Spleen (tissue), 7 donors: ENCODE results near the gene TBC1D10A.

Experiments
- POLR2A ChIP-seq, 3 donors: fragments of 450-650 bp; IDR thresholded peaks; one replicate each; pipeline ENCODE4 v1.5.1; 2017; ENCODE audit warnings: antibody characterized with exemption in 3 of 3, mild to moderate bottlenecking in 1 of 3
- POLR2AphosphoS5 ChIP-seq, 3 donors: sonication (generic); formaldehyde crosslinking; IDR thresholded peaks; one replicate each; pipeline ENCODE4 v1.5.1; 2017; ENCODE audit warnings: antibody characterized with exemption in 3 of 3
- TF ChIP-seq, protein P1 (sequence below), 11 experiments: fragments of 200-600 bp in 7 of 11; fragments of 450-650 bp in 4 of 11; sonication (generic) in 4 of 11; IDR thresholded peaks in 8 of 11; conservative IDR thresholded peaks in 3 of 11; 1 replicate in 7 of 11; 2 replicates in 4 of 11; pipeline versions ENCODE4 v1.4.0 to v1.8.0; 2016 to 2021; ENCODE audit warnings: antibody characterized with exemption in 11 of 11, inconsistent platforms in 4 of 11, mild to moderate bottlenecking in 1 of 11
- donor health status: DM: no; HTN: no; CAD: no; lungs with moderate emphysema.
- donor health status: DM: no; HTN: no; CAD: no.
- donor health status: DM: no; HTN: no; CAD: no.

DNA sequence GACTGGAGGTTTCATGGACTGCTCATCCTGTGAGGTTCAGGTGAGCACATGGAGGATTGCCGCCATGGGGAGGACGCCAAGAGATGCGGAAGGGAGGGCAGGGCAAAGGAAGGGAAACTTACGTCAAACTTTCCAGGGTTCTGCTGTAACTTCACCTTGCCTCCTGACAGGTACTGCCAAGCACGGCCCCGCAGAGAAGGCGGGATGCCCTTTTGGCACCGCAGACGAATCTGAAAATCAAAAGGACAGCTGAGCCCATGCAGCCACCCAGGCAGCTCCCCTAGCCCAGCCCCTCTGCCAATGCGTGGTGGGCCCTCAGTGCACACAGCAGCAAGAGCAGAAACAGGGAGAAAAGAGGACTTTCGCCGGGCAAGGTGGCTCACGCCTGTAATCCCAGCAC lies 27.4 kb downstream of the TBC1D10A start:
- TF ChIP-seq, protein P1, sequence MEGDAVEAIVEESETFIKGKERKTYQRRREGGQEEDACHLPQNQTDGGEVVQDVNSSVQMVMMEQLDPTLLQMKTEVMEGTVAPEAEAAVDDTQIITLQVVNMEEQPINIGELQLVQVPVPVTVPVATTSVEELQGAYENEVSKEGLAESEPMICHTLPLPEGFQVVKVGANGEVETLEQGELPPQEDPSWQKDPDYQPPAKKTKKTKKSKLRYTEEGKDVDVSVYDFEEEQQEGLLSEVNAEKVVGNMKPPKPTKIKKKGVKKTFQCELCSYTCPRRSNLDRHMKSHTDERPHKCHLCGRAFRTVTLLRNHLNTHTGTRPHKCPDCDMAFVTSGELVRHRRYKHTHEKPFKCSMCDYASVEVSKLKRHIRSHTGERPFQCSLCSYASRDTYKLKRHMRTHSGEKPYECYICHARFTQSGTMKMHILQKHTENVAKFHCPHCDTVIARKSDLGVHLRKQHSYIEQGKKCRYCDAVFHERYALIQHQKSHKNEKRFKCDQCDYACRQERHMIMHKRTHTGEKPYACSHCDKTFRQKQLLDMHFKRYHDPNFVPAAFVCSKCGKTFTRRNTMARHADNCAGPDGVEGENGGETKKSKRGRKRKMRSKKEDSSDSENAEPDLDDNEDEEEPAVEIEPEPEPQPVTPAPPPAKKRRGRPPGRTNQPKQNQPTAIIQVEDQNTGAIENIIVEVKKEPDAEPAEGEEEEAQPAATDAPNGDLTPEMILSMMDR (IDR thresholded peaks at IDR 0.05 in 8 of 11, conservative IDR thresholded peaks at IDR 0.05 in 3 of 11), result no peak
- peak in 1 of 3 donors; percentile 27 for TF ChIP-seq POLR2AphosphoS5 (IDR thresholded peaks at IDR 0.05)
- TF ChIP-seq POLR2A (IDR thresholded peaks at IDR 0.05), result no peak
